Endothelial cell of umbilical vein (primary cell): ENCODE data around the gene GAS7.

ENCODE experiments used
- CTCF ChIP-seq, 2 donors: IDR thresholded peaks; 1 replicate in 1 of 2; 2 replicates in 1 of 2; pipeline ENCODE4 v1.5.1; 2011; ENCODE audit warnings: low read length in 2 of 2, mild to moderate bottlenecking in 2 of 2, moderate library complexity in 2 of 2, control low read depth in 1 of 2, inconsistent platforms in 1 of 2, low read depth in 1 of 2; ENCODE audit not compliant: insufficient read depth in 1 of 2; ENCODE audit errors: extremely low read depth in 1 of 2
- POLR2A ChIP-seq: IDR thresholded peaks from 2 replicates; pipeline ENCODE4 v1.6.1; 2012; ENCODE audit warnings: low read depth, mild to moderate bottlenecking, control low read depth, low read length
- POLR2AphosphoS5 ChIP-seq: IDR thresholded peaks from 2 replicates; pipeline ENCODE4 v1.6.1; 2012; ENCODE audit warnings: low read depth, mild to moderate bottlenecking, control low read depth, low read length, moderate library complexity; ENCODE audit not compliant: insufficient read depth

GRCh38 chr17:9948928-9949327, 249.5 kb downstream of the GAS7 start:
- no peak for TF ChIP-seq POLR2AphosphoS5
- no peak for TF ChIP-seq CTCF (IDR thresholded peaks at IDR 0.05; ENCODE audit: extremely low read depth in 1 of 2, insufficient read depth in 1 of 2, low read depth in 1 of 2, low read length in 2 of 2)
- no peak for TF ChIP-seq POLR2A
